Astrocyte (in vitro differentiated cells and primary cell): ENCODE measurements around the gene ATG12.

Experiments
- EZH2 ChIP-seq: IDR thresholded peaks from 2 replicates; pipeline ENCODE4 v1.6.1; 2012; ENCODE audit warnings: mild to moderate bottlenecking, low read length, inconsistent platforms; ENCODE audit not compliant: insufficient read depth
- TF ChIP-seq, protein P1 (sequence below): IDR thresholded peaks from 2 replicates; pipeline ENCODE4 v1.5.1; 2011; ENCODE audit warnings: low read depth, mild to moderate bottlenecking, inconsistent platforms, low read length, moderate library complexity; ENCODE audit not compliant: insufficient read depth

DNA sequence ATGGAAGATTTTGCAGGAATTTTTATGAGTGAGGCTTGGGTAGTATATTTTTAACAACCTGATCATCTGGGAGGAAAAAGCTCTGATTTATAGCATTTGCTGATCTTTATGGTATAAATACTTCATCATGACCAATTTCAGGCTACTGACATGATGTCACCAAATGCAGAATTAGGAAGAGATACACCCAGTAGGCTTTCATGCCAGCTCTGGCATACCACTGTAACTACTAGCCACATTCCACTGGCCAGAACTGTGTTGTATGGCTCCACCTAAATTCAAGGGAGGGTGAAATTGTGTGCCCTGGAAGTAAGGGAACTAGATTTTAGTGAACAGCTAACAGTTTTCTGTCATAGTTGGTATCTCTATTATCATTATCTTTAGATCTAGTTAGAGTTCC is 18.0 kb upstream of the ATG12 start:
- TF ChIP-seq EZH2: no peak
- TF ChIP-seq, protein P1, sequence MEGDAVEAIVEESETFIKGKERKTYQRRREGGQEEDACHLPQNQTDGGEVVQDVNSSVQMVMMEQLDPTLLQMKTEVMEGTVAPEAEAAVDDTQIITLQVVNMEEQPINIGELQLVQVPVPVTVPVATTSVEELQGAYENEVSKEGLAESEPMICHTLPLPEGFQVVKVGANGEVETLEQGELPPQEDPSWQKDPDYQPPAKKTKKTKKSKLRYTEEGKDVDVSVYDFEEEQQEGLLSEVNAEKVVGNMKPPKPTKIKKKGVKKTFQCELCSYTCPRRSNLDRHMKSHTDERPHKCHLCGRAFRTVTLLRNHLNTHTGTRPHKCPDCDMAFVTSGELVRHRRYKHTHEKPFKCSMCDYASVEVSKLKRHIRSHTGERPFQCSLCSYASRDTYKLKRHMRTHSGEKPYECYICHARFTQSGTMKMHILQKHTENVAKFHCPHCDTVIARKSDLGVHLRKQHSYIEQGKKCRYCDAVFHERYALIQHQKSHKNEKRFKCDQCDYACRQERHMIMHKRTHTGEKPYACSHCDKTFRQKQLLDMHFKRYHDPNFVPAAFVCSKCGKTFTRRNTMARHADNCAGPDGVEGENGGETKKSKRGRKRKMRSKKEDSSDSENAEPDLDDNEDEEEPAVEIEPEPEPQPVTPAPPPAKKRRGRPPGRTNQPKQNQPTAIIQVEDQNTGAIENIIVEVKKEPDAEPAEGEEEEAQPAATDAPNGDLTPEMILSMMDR: no peak
